ENCODE data around the gene SRSF9. TPM values are rescaled to one million over a fixed set of nuclear protein-coding genes. Genes with fewer than 3 reads are reported as not detected.

SRSF9 gene
- polyA plus RNA-seq, 1 donor from 2014 or later: 204 TPM

DNA sequence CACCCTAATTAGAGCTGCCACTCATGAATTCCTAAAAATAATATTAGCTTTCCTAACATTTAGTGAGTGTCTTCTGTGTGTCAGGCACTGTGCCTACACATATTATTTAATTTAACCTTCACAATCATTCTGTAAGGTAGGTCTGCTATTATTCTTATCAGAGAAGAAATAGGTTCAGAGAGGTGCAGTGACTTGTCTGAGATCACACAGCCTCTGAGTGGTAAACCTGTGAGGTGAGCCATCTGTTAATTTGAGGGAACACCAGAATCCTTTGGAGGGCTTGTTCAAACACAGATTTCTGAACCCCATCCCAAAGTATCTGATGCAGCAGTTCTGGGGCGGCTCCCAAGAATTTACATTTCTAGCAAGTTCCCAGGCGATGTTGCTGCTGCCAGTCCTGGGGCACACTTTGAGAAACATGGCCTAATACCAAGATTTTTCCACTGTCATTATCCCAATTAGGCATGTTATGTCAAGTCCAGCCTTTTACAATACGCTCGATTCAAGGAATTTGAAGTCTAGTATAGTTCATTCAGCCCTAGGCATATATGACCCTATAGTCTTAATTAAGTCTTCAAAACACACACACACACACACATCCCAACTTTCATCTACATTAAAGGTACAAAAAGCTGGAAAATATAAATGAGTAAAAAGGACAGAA lies 51.5 kb downstream of the SRSF9 start:
- Mint-ChIP-seq H3K4me3 (no peak overlapping the region), H3K4me1 (peaks cover 0 to 2% (median 0%) of the 10 kb centered on the region in 3 donors), H3K9me3 (no peaks in the 10 kb centered on the region), H3K36me3 (no peaks in the 10 kb centered on the region), H3K27ac (peak overlapping the region in 1 of 3 donors; percentile 73), H3K27me3 (peaks cover 8% of the 10 kb centered on the region)

DNA sequence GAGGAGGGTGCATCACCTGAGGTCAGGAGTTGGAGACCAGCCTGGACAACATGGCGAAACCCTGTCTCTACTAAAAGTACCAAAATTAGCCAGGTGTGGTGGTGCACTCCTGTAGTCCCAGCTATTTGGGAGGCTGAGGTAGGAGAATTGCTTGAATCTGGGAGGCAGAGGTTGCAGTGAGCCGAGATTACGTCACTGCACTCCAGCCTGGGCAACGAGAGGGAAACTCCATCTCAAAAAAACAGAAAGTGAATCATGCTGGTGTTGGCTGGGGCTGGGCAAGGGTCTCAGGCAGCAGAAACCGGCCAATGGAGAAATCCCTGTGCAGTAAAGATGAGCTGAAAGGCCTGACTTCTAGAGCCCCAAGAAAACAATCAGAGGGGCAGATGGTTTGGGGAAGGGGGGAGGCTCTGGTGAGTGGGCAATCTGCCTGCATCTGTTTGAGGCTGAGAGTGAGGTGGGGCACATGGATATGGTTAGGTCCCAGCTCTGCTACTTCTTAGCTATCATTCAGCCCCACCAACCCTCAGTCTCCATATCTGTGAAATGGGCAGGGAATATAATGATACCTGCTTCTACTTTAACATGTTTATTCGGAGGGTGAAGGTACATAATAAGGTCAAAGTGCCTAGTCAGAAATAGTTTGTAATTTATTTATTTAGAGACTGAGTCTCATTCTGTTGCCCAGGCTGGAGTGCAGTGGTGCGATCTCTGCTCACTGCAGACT lies 52.9 kb downstream of the SRSF9 start:
- H3K27ac Mint-ChIP-seq: no peak overlapping the region
- peaks cover 8% of the 10 kb centered on the region for H3K27me3 Mint-ChIP-seq
- no peak overlapping the region for H3K4me3 Mint-ChIP-seq
- H3K9me3 Mint-ChIP-seq: no peaks in the 10 kb centered on the region
- H3K36me3 Mint-ChIP-seq: no peaks in the 10 kb centered on the region
- peaks cover 0 to 2% (median 0%) of the 10 kb centered on the region in 3 donors for H3K4me1 Mint-ChIP-seq

DNA sequence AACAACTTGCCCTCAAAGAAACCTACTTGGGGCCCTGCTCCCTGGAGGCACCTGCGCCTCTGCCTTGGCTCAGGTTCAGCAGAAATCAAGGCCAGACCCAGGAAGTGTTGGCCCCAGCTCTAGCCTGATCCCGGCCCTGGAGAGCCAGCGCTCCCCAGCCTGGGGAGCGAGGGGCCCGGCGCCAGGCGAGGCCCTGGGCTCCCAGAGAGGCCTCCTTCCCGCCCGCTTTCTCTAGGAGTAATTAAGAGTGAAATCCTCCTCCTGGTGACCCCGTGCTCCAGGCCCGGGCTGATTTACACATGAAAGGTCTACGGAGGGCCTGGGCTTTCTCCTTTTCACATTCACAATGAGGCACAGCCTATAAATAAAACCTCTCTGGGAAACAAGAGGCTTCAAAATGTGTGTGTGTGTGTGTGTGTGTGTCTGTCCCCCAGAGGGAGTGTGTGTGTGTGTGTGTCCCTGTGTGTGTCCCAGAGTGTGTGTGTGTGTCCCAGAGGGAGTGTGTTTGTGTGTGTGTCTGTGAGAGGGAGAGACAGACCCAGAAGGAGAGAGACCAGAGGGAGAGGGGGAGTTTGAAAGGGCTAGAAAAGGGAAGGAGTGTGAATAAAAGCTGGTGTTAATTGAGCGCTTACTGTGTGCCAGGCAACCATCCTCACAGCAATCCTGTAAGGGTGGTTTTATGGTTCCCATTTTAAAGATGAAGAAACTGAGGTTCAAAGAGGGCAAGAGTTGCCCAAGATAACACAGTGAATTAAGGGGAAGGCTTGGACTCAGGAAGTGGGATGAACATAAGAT lies 55.5 kb downstream of the SRSF9 start:
- Mint-ChIP-seq H3K4me1 (peaks cover 0 to 2% (median 0%) of the 10 kb centered on the region in 3 donors), H3K27ac (peak overlapping the region in 1 of 3 donors; percentile 43), H3K9me3 (no peaks in the 10 kb centered on the region), H3K27me3 (peaks cover 11% of the 10 kb centered on the region), H3K36me3 (no peaks in the 10 kb centered on the region), H3K4me3 (no peak overlapping the region)

DNA sequence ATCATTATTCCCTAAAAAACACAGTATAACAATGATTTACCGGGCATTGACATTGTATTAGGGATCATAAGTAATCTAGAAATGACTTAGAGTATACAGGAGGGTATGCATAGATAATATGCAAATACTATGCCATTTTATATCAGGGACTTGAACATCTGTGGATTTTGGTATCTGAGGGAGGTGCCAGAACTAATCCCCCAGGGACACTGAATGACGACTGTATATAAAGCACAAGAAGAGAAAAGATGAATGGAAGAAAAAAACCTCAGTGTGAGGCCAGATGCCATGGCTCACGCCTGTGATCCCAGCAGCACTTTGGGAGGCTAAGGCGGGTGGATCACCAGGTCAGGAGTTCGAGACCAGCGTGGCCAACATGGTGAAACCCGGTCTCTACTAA lies 57.1 kb downstream of the SRSF9 start:
- H3K9me3 Mint-ChIP-seq: no peaks in the 10 kb centered on the region
- H3K4me3 Mint-ChIP-seq: no peak overlapping the region
- H3K27ac Mint-ChIP-seq: no peak overlapping the region
- H3K27me3 Mint-ChIP-seq: peaks cover 13% of the 10 kb centered on the region
- H3K36me3 Mint-ChIP-seq: no peaks in the 10 kb centered on the region
- H3K4me1 Mint-ChIP-seq: peaks cover 0 to 2% (median 0%) of the 10 kb centered on the region in 3 donors

Other genes with a start within 250 kb of the SRSF9 start
- 6.3 TPM for gene PXN, start 204.0 kb downstream of the SRSF9 start, polyA plus RNA-seq
- not detected for gene RNU4-2, start 177.8 kb downstream of the SRSF9 start, polyA plus RNA-seq
- not detected for gene RNU4-1, start 176.5 kb downstream of the SRSF9 start, polyA plus RNA-seq
- gene SIRT4, start 167.4 kb downstream of the SRSF9 start, polyA plus RNA-seq: 0.74 TPM
- gene PLA2G1B, start 142.0 kb downstream of the SRSF9 start, polyA plus RNA-seq: not detected
- gene MSI1, start 100.6 kb downstream of the SRSF9 start, polyA plus RNA-seq: not detected
- 830 TPM for gene COX6A1, start 31.6 kb downstream of the SRSF9 start, polyA plus RNA-seq
- gene TRIAP1, start 23.4 kb downstream of the SRSF9 start, polyA plus RNA-seq: 53.0 TPM
- gene GATC, start 23.3 kb downstream of the SRSF9 start, polyA plus RNA-seq: 23.0 TPM
- gene DYNLL1, start 26.4 kb upstream of the SRSF9 start, polyA plus RNA-seq: 442 TPM
- gene COQ5, start 59.4 kb upstream of the SRSF9 start, polyA plus RNA-seq: 29.1 TPM
- 111 TPM for gene RNF10, start 64.6 kb upstream of the SRSF9 start, polyA plus RNA-seq
- 74.2 TPM for gene POP5, start 111.7 kb upstream of the SRSF9 start, polyA plus RNA-seq
- gene CABP1, start 170.9 kb upstream of the SRSF9 start, polyA plus RNA-seq: not detected
- 64.3 TPM for gene MLEC, start 217.4 kb upstream of the SRSF9 start, polyA plus RNA-seq
- gene UNC119B, start 240.7 kb upstream of the SRSF9 start, polyA plus RNA-seq: 4.9 TPM

All from IgD-negative memory B cell (primary cell).